ENCODE results near the gene PEAK1. TPM values are rescaled to one million over a fixed set of nuclear protein-coding genes. Genes with fewer than 3 reads are reported as not detected.

The PEAK1 gene
- total and polyA plus RNA-seq, 9 of the 15 experiments (the other 6 are each of a cell fraction or from before 2014, with no cell fraction given): 0.99 to 22.4 (median 10.8) TPM

GRCh38 chr15:77181305-77182074, 238.4 kb downstream of the PEAK1 start:
- Histone ChIP-seq H4K20me1 (replicated peaks; ENCODE audit: control insufficient read depth, insufficient read depth, low read length) (no peaks in the 10 kb centered on the region), H3K4me2 (ENCODE audit: insufficient read depth, low read length) (no peak overlapping the region), H3K36me3 (ENCODE audit: control insufficient read depth, insufficient read depth, low read length) (peaks cover 7% of the 10 kb centered on the region; the same call in 2 of the 3 replicates), H3K9me1 (ENCODE audit: control insufficient read depth, insufficient read depth, low read length) (no peaks in the 10 kb centered on the region), H3K4me1 (replicated peaks in 1 of 2; ENCODE audit: control insufficient read depth in 2 of 2, insufficient read depth in 2 of 2, low read length in 2 of 2) (peaks cover 0 to 11% of the 10 kb centered on the region in 2 experiments; a peak in 1 of 5 replicates), H2AFZ (ENCODE audit: low read depth, low read length) (no peak overlapping the region), H3K27me3 (ENCODE audit: control insufficient read depth in 2 of 2, insufficient read depth in 2 of 2, low read length in 2 of 2) (no peaks in the 10 kb centered on the region), H3K4me3 (no peak overlapping the region), H3K27ac (ENCODE audit: extremely low read depth, low read depth, low read length) (no peak overlapping the region), H3K9ac (ENCODE audit: insufficient read depth in 1 of 2, low read depth in 2 of 2, low read length in 2 of 2) (no peak overlapping the region), H3K9me3 (replicated peaks; ENCODE audit: control insufficient read depth, insufficient read depth, low read depth, low read length) (no peaks in the 10 kb centered on the region), H3K79me2 (ENCODE audit: control insufficient read depth, insufficient read depth, low read length) (no peaks in the 10 kb centered on the region)
- ATAC-seq (no peak), DNase-seq (ENCODE audit: extremely low read depth in 1 of 4, low spot score in 3 of 4) (no peak), FAIRE-seq (no peak)
- in situ Hi-C loops (cut with MboI) (no loop called here), intact Hi-C loops (cut with micrococcal nuclease) (loop anchor here (10.0 kb wide), 1 partner anchor 157 kb away; no protein-coding TSS in a partner anchor)
- no peak for TF ChIP-seq GABPB1 (CRISPR knock-in tag; IDR thresholded peaks at IDR 0.05)
- TF ChIP-seq MLX (CRISPR knock-in tag; conservative IDR thresholded peaks at IDR 0.05): no peak
- TF ChIP-seq SNAPC5 (CRISPR knock-in tag; IDR thresholded peaks at IDR 0.05): no peak
- ChIA-PET POLR2A (interaction anchor here (0.7 kb wide), 1 partner anchor 240 kb away, joined by 3 read pairs; no protein-coding TSS in a partner anchor), CTCF (ENCODE audit: low intra/inter-chr PET ratio) (no interaction called here)
- BruUV-seq (replicated peaks): no TSS peak
- 84% methylated on average over 5 of the region's 5 CpGs for WGBS (ENCODE audit: insufficient coverage, low coverage, missing lambda C conversion rate)

Measured in K562 (cell line).